H1 (cell line): ENCODE results near the gene RTN4RL1.

Source experiments
- ASH2L ChIP-seq: fragments of 200-600, 300-600 bp; sonication (generic); IDR thresholded peaks from one replicate; pipeline ENCODE4 v1.7.1; 2017; ENCODE audit warnings: low read length
- POLR2AphosphoS5 ChIP-seq: IDR thresholded peaks from 2 replicates; pipeline ENCODE4 v1.6.1; 2011; ENCODE audit warnings: low read depth, low read length

GRCh38 chr17:2030779-2031163, 5.6 kb upstream of the RTN4RL1 start:
- TF ChIP-seq ASH2L (no peak), POLR2AphosphoS5 (no peak)
